Kidney tubule cell (primary cell): ENCODE measurements around the gene OR8D1.
A peak's percentile ranks its signal among the peaks of the same experiment; 100 is the strongest.
"Not testable (repeated sequence)": the region's sequence is repeated elsewhere in the genome, so short reads cannot be mapped to it uniquely, and the experiment has no call there.

ENCODE experiments used
- DNase-seq: peaks from one replicate; pipeline ENCODE4 v3.0.0-alpha.2; 2018; ENCODE audit warnings: low spot score

OR8D1 gene

GRCh38 chr11:124285610-124286344 lies 28.0 kb downstream of the OR8D1 start:
- DNase-seq = peak; percentile 44

GRCh38 chr11:124278261-124278660 lies 35.5 kb downstream of the OR8D1 start:
- DNase-seq = no peak

GRCh38 chr11:124277804-124278203 lies 35.9 kb downstream of the OR8D1 start:
- no peak for DNase-seq

- DNase-seq = no peak
These were observed 36.5 kb downstream of the OR8D1 start for GRCh38 chr11:124277207-124277606.

- no peak for DNase-seq
These were observed 37.7 kb downstream of the OR8D1 start for GRCh38 chr11:124276081-124276480.

- DNase-seq = no peak
These were observed 39.7 kb downstream of the OR8D1 start for GRCh38 chr11:124274000-124274399.

- peak; percentile 35 for DNase-seq
These were observed 42.9 kb downstream of the OR8D1 start for GRCh38 chr11:124270886-124271285.

- DNase-seq = not testable (repeated sequence)
These were observed 48.7 kb downstream of the OR8D1 start for GRCh38 chr11:124265041-124265440.

GRCh38 chr11:124256076-124256475 lies 57.7 kb downstream of the OR8D1 start, which contains the start of gene OR8G5:
TSS of gene OR8G5 (plus strand) at chr11:124256376. CDS start at chr11:124264932, 8,556 bp downstream.
- no peak for DNase-seq
